Loucy (cell line): Measurements from ENCODE around the gene SLC16A10.

Source experiments
- H2AFZ ChIP-seq: fragments of 200-600 bp; sonication (generic); 2 replicates; pipeline ENCODE4 v1.6.0; 2016; ENCODE audit warnings: antibody characterized with exemption, mild to moderate bottlenecking, low read length, moderate library complexity
- H3F3A ChIP-seq: fragments of 200-600 bp; 2 replicates; pipeline ENCODE4 v1.6.0; 2016; ENCODE audit warnings: antibody characterized with exemption, low read depth, mild to moderate bottlenecking
- H3K27me3 ChIP-seq: fragments of 200-600 bp; sonication (generic); 2 replicates; pipeline ENCODE4 v1.6.1; 2014; ENCODE audit warnings: low read length, mild to moderate bottlenecking; ENCODE audit not compliant: insufficient read depth, poor library complexity, severe bottlenecking
- H3K36me3 ChIP-seq: fragments of 200-600 bp; sonication (generic); 2 replicates; pipeline ENCODE4 v1.6.1; 2016; ENCODE audit warnings: low read length; ENCODE audit not compliant: insufficient read depth
- H3K4me1 ChIP-seq: fragments of 200-600 bp; sonication (generic); 2 replicates; pipeline ENCODE4 v1.5.1; 2014; ENCODE audit warnings: low read length, mild to moderate bottlenecking; ENCODE audit not compliant: insufficient read depth, poor library complexity, severe bottlenecking
- H3K4me2 ChIP-seq: fragments of 200-600 bp; sonication (generic); 2 replicates; pipeline ENCODE4 v1.6.0; 2014; ENCODE audit warnings: antibody characterized with exemption, low read length, low read depth, mild to moderate bottlenecking; ENCODE audit not compliant: poor library complexity, severe bottlenecking
- H3K4me3 ChIP-seq: fragments of 200-600 bp; sonication (generic); 2 replicates; pipeline ENCODE4 v1.5.1; 2014; ENCODE audit warnings: low read length, mild to moderate bottlenecking, mixed read lengths; ENCODE audit not compliant: poor library complexity, severe bottlenecking
- H3K79me2 ChIP-seq: fragments of 200-600 bp; sonication (generic); 2 replicates; pipeline ENCODE4 v1.6.1; 2014; ENCODE audit warnings: low read length; ENCODE audit not compliant: insufficient read depth
- H3K9ac ChIP-seq: fragments of 200-600 bp; sonication (generic); 2 replicates; pipeline ENCODE4 v1.6.0; 2014; ENCODE audit warnings: mild to moderate bottlenecking, low read depth, low read length, moderate library complexity; ENCODE audit not compliant: poor library complexity, severe bottlenecking
- H3K9me2 ChIP-seq: fragments of 200-600 bp; sonication (generic); replicated peaks from 2 replicates; pipeline ENCODE4 v1.6.1; 2016; ENCODE audit warnings: low read depth, low read length, mixed read lengths
- H3K9me3 ChIP-seq: fragments of 200-600 bp; sonication (generic); 2 replicates; pipeline ENCODE4 v1.6.1; 2014; ENCODE audit warnings: mild to moderate bottlenecking, antibody characterized with exemption, low read length, low read depth; ENCODE audit not compliant: insufficient read depth
- H4K20me1 ChIP-seq: fragments of 200-600 bp; sonication (generic); 2 replicates; pipeline ENCODE4 v1.6.0; 2014; ENCODE audit warnings: antibody characterized with exemption, low read length, mild to moderate bottlenecking; ENCODE audit not compliant: insufficient read depth, poor library complexity, severe bottlenecking
- CTCF ChIP-seq: fragments of 200-600 bp; sonication (generic); conservative IDR thresholded peaks from 2 replicates; pipeline ENCODE4 v1.5.1; 2014; ENCODE audit warnings: mild to moderate bottlenecking, antibody characterized with exemption, low read length
- EZH2phosphoT487 ChIP-seq: fragments of 200-600 bp; IDR thresholded peaks from 2 replicates; pipeline ENCODE4 v1.6.1; 2018; ENCODE audit warnings: antibody characterized with exemption, mild to moderate bottlenecking, moderate library complexity, borderline replicate concordance

The SLC16A10 gene

GRCh38 chr6:111161650-111162049 lies 74.3 kb downstream of the SLC16A10 start:
- TF ChIP-seq EZH2phosphoT487 (no peak), CTCF (no peak)
- Histone ChIP-seq H3F3A (no peaks in the 10 kb centered on the region), H3K4me1 (peaks cover 3% of the 10 kb centered on the region), H3K79me2 (peaks cover 11% of the 10 kb centered on the region; the same call in 1 of the 2 replicates), H4K20me1 (no peaks in the 10 kb centered on the region), H3K9me2 (no peaks in the 10 kb centered on the region), H3K9ac (no peak overlapping the region), H3K4me2 (no peak overlapping the region), H2AFZ (no peak overlapping the region), H3K27me3 (no peaks in the 10 kb centered on the region), H3K4me3 (no peak overlapping the region), H3K9me3 (peaks cover 45% of the 10 kb centered on the region), H3K36me3 (peaks cover 11% of the 10 kb centered on the region; the same call in 1 of the 2 replicates)

- no peaks in the 10 kb centered on the region for H3K9me2 ChIP-seq
- H3K9ac ChIP-seq = no peak overlapping the region
- H3K36me3 ChIP-seq = peaks cover 11% of the 10 kb centered on the region; the same call in 1 of the 2 replicates
- peaks cover 11% of the 10 kb centered on the region; the same call in 1 of the 2 replicates for H3K79me2 ChIP-seq
- TF ChIP-seq EZH2phosphoT487 (no peak), CTCF (no peak)
- no peaks in the 10 kb centered on the region for H4K20me1 ChIP-seq
- H3K4me2 ChIP-seq = no peak overlapping the region
- H2AFZ ChIP-seq = no peak overlapping the region
- no peak overlapping the region for H3K4me3 ChIP-seq
- peaks cover 10% of the 10 kb centered on the region for H3K4me1 ChIP-seq
- no peaks in the 10 kb centered on the region for H3F3A ChIP-seq
- peaks cover 45% of the 10 kb centered on the region for H3K9me3 ChIP-seq
- no peaks in the 10 kb centered on the region for H3K27me3 ChIP-seq
These were observed 75.2 kb downstream of the SLC16A10 start for GRCh38 chr6:111162504-111162903.

- no peak for TF ChIP-seq CTCF
- no peak overlapping the region for H3K4me3 ChIP-seq
- H3K9ac ChIP-seq = no peak overlapping the region
- H3K9me3 ChIP-seq = no peaks in the 10 kb centered on the region
- H3K79me2 ChIP-seq = peaks cover 15% of the 10 kb centered on the region; the same call in 1 of the 2 replicates
- peaks cover 42% of the 10 kb centered on the region for H3K4me1 ChIP-seq
- no peak overlapping the region for H2AFZ ChIP-seq
- H4K20me1 ChIP-seq = no peaks in the 10 kb centered on the region
- H3K27me3 ChIP-seq = no peaks in the 10 kb centered on the region
- no peaks in the 10 kb centered on the region for H3K9me2 ChIP-seq
- no peak overlapping the region for H3K4me2 ChIP-seq
- no peaks in the 10 kb centered on the region; the same call in 1 of the 2 replicates for H3F3A ChIP-seq
- H3K36me3 ChIP-seq = no peaks in the 10 kb centered on the region
These were observed 84.5 kb downstream of the SLC16A10 start for GRCh38 chr6:111171577-111172400.
